Right ventricle myocardium inferior (tissue), 1 donor: ENCODE data around the gene CD79B. TPM values are rescaled to one million over a fixed set of nuclear protein-coding genes. Genes with fewer than 3 reads are reported as not detected.
"Not testable (repeated sequence)": the region's sequence is repeated elsewhere in the genome, so short reads cannot be mapped to it uniquely, and the experiment has no call there.

Experiments
- ATAC-seq: fragments of 200-7000 bp; cut with Tn5 transposase; one replicate; pipeline ENCODE4 v1.9.1; 2020; ENCODE audit warnings: mild to moderate bottlenecking, moderate library complexity
- DNase-seq: peaks from one replicate; pipeline ENCODE4 v3.0.0; 2021; ENCODE audit errors: missing footprints
- intact Hi-C: fragments of 100-400 bp; cut with DNase I; formaldehyde crosslinking; loops from one replicate; pipeline ENCODE4 v1.11.0; 2022
- total RNA-seq: library from RNA; stranded (reverse); fragmentation: NEBNext Ultra II Directional; extraction: Animal tissue kit (Norgen Biotek cat#: 25700); gene quantifications from one replicate; pipeline ENCODE4 v1.2.1, GENCODE V29; 2021
- donor health status: DM: no; HTN: yes; CAD: no; lungs with severe emphysema.

Gene CD79B
- total RNA-seq, 1 donor from 2014 or later, result 6.9 TPM

GRCh38 chr17:63896524-63897354 is 35.4 kb downstream of the CD79B start, which contains the start of gene CSH1:
Gene CSH1 (minus strand): TSS chr17:63896574. CDS start chr17:63896511, 63 bp downstream.
- ATAC-seq, intact Hi-C loops, DNase-seq: not testable (repeated sequence)

- DNase-seq, ATAC-seq, intact Hi-C loops: not testable (repeated sequence)
These were observed 37.3 kb downstream of the CD79B start for GRCh38 chr17:63894821-63895220.

GRCh38 chr17:63894021-63894420 is 38.1 kb downstream of the CD79B start:
- intact Hi-C loops, DNase-seq, ATAC-seq: not testable (repeated sequence)

GRCh38 chr17:63892316-63893037 is 39.7 kb downstream of the CD79B start:
- intact Hi-C loops, ATAC-seq, DNase-seq: not testable (repeated sequence)

- ATAC-seq, result peak; percentile 73
- intact Hi-C loops, DNase-seq: not testable (repeated sequence)
These were observed 42.9 kb downstream of the CD79B start for GRCh38 chr17:63889026-63889848.

- DNase-seq, ATAC-seq, intact Hi-C loops: not testable (repeated sequence)
These were observed 47.0 kb downstream of the CD79B start for GRCh38 chr17:63885119-63885518.

GRCh38 chr17:63882626-63883126 is 49.5 kb downstream of the CD79B start:
- intact Hi-C loops, ATAC-seq, DNase-seq: not testable (repeated sequence)

GRCh38 chr17:63881935-63882601 is 50.1 kb downstream of the CD79B start, which contains the start of gene GH2:
Gene GH2 (minus strand): TSS chr17:63881944. CDS start chr17:63881801, 143 bp downstream.
- no peak for DNase-seq
- intact Hi-C loops, result no loop called here
- peak; percentile 49 for ATAC-seq

- ATAC-seq, result peak; percentile 58
- DNase-seq, intact Hi-C loops: not testable (repeated sequence)
These were observed 50.8 kb downstream of the CD79B start for GRCh38 chr17:63881337-63881736.

- intact Hi-C loops, result no loop called here
- DNase-seq, result no peak
These were observed 51.4 kb downstream of the CD79B start for GRCh38 chr17:63880706-63881105.

More at GRCh38 chr17:63880706-63881105, 51.4 kb downstream of the CD79B start:
- no peak for ATAC-seq

Other genes starting within 250 kb of the CD79B start
- gene LIMD2, start 232.2 kb downstream of the CD79B start, total RNA-seq, result 3.4 TPM
- 13.3 TPM for gene STRADA, start 190.5 kb downstream of the CD79B start, total RNA-seq
- gene CCDC47, start 158.7 kb downstream of the CD79B start, total RNA-seq, result 90.5 TPM
- 45.9 TPM for gene DDX42, start 158.2 kb downstream of the CD79B start, total RNA-seq
- gene PSMC5, start 104.9 kb downstream of the CD79B start, total RNA-seq, result 145 TPM
- gene FTSJ3, start 104.7 kb downstream of the CD79B start, total RNA-seq, result 34.2 TPM
- 29.2 TPM for gene SMARCD2, start 89.6 kb downstream of the CD79B start, total RNA-seq
- gene CSH2, start 58.7 kb downstream of the CD79B start, total RNA-seq, result not detected
- gene GH2, start 50.4 kb downstream of the CD79B start, total RNA-seq, result not detected
- gene CSH1, start 35.8 kb downstream of the CD79B start, total RNA-seq, result not detected
- not detected for gene CSHL1, start 21.1 kb downstream of the CD79B start, total RNA-seq
- not detected for gene GH1, start 13.5 kb downstream of the CD79B start, total RNA-seq
- 0.32 TPM for gene SCN4A, start 40.6 kb upstream of the CD79B start, total RNA-seq
- 0.51 TPM for gene PRR29, start 66.0 kb upstream of the CD79B start, total RNA-seq
- 38.0 TPM for gene ICAM2, start 88.3 kb upstream of the CD79B start, total RNA-seq
- 7.1 TPM for gene ERN1, start 197.8 kb upstream of the CD79B start, total RNA-seq